HG03135 (cell line): ENCODE results near the gene SPIRE1.
"Not testable (repeated sequence)": the region's sequence is repeated elsewhere in the genome, so short reads cannot be mapped to it uniquely, and the experiment has no call there.

Experiments used
- ATAC-seq: cut with Tn5 transposase; IDR thresholded peaks from one replicate; pipeline ENCODE4 v1.9.1; 2021; ENCODE audit warnings: mild to moderate bottlenecking, moderate library complexity; ENCODE audit not compliant: unreplicated experiment

SPIRE1 gene

GRCh38 chr18:12647773-12648172 is 10.1 kb downstream of the SPIRE1 start:
- ATAC-seq: no peak

GRCh38 chr18:12645751-12646203 is 12.1 kb downstream of the SPIRE1 start:
- no peak for ATAC-seq

DNA sequence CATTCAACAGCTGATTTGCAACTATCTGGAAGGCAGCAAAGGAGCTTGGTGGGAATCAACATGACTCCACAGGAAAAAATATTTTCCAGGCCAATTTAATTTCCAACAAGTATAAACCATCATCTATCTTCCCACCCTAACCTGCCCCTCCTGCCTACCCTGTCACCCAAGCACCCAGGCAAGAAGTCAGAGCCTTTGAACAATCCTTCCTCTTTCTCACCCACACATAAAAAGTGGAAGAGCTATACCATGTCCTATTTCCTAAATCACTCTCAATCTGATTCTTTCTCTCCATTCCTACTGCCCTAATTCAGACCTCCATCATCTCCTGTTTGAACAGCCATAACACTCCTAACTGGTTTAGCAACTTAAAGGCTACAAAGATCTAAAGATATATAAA is 12.7 kb downstream of the SPIRE1 start:
- no peak for ATAC-seq

DNA sequence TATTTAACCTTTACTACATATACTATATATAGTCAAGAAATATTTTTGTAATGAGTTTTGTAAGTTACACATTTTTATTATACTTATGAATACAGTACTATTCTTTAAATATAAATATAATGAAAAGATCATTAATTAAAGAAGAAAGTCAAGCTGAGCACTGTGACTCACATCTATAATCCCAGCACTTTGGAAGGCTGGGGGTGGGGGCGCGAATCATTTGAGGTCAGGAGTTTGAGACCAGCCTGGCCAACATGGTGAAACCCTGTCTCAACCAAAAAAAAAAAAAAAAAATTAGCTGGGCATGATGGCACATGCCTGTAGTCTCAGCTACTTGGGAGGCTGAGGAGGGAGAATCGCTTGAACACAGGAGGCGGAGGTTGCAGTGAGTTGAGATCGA is 14.2 kb downstream of the SPIRE1 start:
- ATAC-seq: not testable (repeated sequence)

DNA sequence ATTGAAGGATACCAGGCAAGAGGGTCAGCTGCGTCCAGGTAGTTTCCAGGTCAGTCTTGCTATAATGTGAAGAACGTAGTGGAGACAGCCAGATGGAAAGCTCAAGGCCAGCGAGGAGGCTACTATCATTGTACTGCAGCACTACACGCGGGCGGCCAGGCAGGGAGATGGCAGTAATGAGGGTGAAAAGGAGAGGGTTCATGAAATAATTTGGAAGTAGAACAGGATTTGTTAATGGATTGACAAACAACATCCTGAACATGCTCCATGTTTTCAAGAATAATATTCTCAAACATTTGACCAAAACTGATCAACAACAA is 17.1 kb downstream of the SPIRE1 start:
- no peak for ATAC-seq

GRCh38 chr18:12639990-12640880 is 17.7 kb downstream of the SPIRE1 start:
- no peak for ATAC-seq

DNA sequence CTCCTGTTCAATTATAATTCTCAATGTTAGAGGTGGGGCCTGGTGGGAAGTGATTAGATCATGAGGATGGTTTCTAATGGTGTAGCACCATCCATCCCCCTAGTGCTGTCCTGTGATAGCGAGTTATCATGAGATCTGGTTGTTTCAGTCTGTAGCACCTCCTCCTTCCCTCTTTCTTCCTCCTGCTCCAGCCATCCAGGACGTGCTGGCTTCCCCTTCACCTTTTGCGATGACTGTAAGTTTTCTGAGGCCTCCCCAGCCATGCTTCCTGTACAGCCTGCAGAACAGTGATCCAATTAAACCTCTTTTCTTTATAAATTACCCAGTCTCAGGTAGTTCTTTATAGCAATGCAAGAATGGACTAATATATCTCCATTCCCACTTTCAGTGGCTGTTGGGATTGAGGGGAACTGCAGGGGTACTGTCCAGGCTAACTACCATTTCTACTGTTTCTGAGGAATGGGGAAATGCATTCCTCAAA is 19.2 kb downstream of the SPIRE1 start:
- ATAC-seq: no peak

DNA sequence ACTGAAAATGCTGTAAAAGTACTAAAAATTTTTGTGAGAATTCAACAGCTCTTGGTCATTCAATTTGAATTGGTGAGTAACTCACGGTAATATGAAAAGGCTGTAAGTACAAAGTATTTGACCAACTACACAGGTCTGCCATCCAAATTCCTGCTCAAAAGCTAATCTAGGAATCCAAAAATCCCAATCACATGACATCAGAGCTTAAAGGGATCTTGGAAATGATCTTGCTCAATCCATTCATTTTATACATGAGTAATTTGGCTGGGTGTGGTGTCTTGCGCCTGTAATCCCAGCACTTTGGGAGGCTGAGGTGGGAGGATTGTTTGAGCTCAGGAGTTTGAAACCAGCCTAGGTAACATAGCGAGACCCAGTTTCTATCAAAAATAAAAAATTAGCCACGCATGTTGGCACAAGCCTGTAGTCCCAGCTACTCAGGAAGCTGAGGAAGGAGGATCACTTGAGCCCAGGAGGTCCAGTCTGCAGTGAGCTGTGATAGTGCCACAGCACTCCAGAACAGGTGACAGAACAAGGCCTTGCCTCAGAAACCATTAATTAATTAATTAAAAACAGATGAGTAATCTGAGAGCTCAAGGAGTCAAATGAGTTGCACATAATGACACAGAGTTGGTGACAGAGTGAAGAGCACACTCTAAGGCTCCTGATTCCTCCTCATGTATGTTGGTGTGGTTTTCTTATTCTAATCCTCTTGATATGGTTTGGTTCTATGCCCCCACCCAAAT is 19.8 kb downstream of the SPIRE1 start:
- no peak for ATAC-seq

- ATAC-seq: no peak
Measured at GRCh38 chr18:12637393-12637792, 20.5 kb downstream of the SPIRE1 start.

DNA sequence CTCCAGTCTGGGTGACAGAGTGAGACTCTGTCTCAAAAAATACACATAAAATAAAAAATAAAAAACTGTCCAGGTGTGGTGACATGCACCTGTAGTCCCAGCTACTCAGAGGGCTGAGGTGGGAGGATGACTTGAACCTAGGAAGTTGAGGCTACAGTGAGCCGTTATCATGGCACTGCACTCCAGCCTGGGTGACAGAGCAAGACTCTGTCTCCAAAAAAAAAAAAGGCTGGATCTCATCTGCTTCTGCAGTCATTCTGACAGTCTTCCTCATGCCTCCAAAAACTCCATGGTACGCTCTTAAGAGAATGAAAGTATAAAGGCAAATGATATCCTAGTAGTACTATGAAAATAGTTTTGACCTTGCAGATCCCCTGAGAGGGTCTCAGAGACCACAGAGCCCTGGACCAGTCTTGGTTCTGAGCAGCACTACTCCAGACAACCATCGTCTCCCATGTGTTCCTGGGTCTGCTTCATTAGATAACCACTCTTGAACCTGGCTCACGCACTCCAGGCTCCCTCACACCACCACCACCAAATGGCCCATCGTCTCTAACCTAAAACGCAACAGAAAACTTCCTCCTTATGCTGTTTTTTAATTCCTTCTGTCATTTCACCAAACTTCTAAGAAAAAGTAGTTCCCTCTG is 26.0 kb downstream of the SPIRE1 start:
- no peak for ATAC-seq

- ATAC-seq: no peak
Measured at GRCh38 chr18:12630136-12630535, 27.8 kb downstream of the SPIRE1 start.

DNA sequence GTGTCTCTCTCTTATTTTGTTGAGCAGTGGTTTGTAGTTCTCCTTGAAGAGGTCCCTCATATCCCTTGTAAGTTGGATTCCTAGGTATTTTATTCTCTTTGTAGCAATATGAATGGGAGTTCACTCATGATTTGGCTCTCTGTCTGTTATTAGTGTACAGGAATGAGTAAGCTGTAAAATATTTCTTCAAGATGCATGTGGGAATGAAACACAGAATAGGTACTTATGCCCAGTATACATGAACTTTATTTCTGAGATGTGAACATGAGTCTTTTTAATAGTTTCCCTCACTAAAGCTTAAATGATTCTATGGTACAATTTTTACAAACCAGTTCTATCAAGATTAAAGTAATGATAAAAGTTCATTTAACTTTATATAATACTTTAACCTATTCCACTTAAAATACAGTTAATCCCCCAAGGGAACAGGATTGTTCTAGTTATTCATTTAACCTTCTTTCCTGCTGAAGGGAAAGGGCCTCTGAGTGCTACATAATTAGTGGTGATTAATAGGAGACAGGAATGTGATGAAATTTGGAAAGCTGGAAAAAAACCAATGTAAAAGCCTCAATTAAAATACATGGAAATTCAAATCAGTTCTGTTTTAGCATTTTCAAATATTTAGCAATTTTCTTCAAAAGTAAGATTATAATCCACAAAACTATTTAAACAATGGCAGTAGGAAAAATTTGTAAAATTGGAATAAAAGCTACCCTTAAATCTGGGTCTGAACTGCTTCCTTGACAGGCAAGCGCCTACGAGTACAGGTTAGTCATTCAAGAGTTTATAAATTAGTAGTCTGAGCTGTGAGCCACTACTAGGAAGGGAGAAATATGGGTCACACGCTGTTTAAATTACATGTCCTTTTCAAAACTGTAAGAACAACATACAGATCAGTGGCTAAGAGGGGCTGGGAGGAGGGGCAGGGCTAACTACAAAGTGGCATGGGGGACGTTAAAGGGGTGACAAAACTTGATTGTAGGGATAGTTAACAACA is 28.9 kb downstream of the SPIRE1 start:
- ATAC-seq: no peak

GRCh38 chr18:12627199-12627598 is 30.7 kb downstream of the SPIRE1 start:
- not testable (repeated sequence) for ATAC-seq

GRCh38 chr18:12625241-12625640 is 32.7 kb downstream of the SPIRE1 start:
- no peak for ATAC-seq

DNA sequence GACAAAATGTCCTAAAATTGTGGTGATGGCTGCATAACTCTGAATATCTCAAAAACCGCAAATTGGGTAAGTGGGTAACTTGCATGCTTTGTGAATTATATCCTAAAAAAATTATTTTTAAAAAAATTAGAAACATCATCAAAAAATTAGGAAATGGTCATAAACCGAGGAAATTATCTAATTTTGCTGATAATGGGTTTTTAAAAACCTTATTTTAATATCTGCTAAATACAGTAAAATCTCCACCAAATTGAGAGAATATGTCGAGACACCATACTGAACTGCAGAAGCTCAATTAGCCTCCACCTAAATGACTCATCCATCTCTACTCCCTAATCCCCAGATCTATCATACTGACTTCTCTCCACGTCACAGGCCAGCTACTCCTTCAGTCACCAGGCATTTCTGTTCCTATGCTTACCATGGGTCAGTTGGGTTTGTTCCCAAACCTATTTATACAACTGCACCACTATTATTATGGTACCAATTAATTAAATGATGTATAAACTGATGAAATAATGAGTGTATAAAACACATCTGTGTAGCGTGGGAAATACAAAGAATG is 36.1 kb downstream of the SPIRE1 start:
- no peak for ATAC-seq

GRCh38 chr18:12615748-12616147 is 42.2 kb downstream of the SPIRE1 start:
- no peak for ATAC-seq

- ATAC-seq: no peak
Measured at GRCh38 chr18:12608301-12608700, 49.6 kb downstream of the SPIRE1 start.

DNA sequence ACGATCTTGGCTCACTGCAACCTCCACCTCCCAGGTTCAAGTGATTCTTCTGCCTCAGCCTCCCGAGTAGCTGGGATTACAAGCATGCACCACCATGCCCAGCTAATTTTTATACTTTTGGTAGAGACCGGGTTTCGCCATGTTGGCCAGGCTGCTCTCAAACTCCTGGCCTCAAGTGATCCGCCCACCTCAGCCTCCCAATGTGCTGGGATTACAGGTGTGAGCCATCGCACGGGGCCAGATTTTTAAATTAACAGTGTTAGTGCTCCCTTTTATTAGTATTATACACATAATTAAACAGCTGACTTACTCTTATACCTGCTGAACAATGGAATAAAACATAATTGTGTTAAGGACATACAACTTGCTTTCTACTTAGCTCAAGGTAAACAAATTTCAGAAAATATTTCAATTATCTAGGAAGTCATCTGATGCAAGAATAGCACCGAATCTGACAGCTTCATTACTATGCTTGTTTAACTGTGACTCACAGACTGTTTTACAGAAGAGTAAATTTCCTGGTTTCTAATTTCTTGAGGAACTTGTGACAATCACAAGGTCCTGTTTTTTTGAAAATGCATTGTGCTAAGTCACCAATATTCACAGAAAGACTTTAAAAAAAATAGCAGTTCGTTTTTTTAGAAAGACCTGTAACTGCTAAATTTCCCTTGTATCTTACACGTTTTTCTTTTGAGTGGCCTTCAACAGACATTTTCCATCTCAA is 51.2 kb downstream of the SPIRE1 start:
- ATAC-seq: no peak

GRCh38 chr18:12604445-12605007 is 53.4 kb downstream of the SPIRE1 start:
- ATAC-seq: no peak
